GM12878 (cell line): ENCODE results near the gene ANKRD6.

ENCODE experiments used
- EP300 ChIP-seq, 2 experiments: fragments of 150-350 bp in 1 of 2; IDR thresholded peaks; 2 replicates each; pipeline ENCODE4 v1.6.1; 2011 to 2012; ENCODE audit warnings: low read depth in 2 of 2, low read length in 2 of 2, borderline replicate concordance in 1 of 2, improper control_type of control experiment in 1 of 2, inconsistent platforms in 1 of 2; ENCODE audit not compliant: control insufficient read depth in 1 of 2
- ESRRA ChIP-seq: IDR thresholded peaks from 2 replicates; pipeline ENCODE4 v1.6.1; 2012; ENCODE audit warnings: mild to moderate bottlenecking, low read length, improper control_type of control experiment
- EZH2 ChIP-seq: IDR thresholded peaks from 2 replicates; pipeline ENCODE4 v1.6.1; 2012; ENCODE audit warnings: low read depth, mild to moderate bottlenecking, control low read depth, inconsistent platforms, low read length, borderline replicate concordance; ENCODE audit not compliant: control insufficient read depth
- NR2C2 ChIP-seq: IDR thresholded peaks from 2 replicates; pipeline ENCODE4 v1.6.1; 2011; ENCODE audit warnings: borderline replicate concordance, low read depth; ENCODE audit not compliant: control insufficient read depth, insufficient read length
- ZZZ3 ChIP-seq: IDR thresholded peaks from 2 replicates; pipeline ENCODE4 v1.6.1; 2011; ENCODE audit warnings: low read depth; ENCODE audit not compliant: control insufficient read depth, insufficient read length
- TF ChIP-seq, protein P1 (sequence below), 3 experiments: IDR thresholded peaks in 2 of 3; conservative IDR thresholded peaks in 1 of 3; 2 replicates each; pipeline ENCODE4 v1.5.1; 2011; ENCODE audit warnings: low read depth in 3 of 3, low read length in 3 of 3, mild to moderate bottlenecking in 3 of 3, control low read depth in 2 of 3, moderate library complexity in 2 of 3, inconsistent platforms in 1 of 3, mixed read lengths in 1 of 3; ENCODE audit not compliant: control insufficient read depth in 2 of 3, insufficient read depth in 1 of 3; ENCODE audit errors: extremely low read depth in 1 of 3
- TF ChIP-seq, protein P2 (sequence below): IDR thresholded peaks from 2 replicates; pipeline ENCODE4 v1.6.1; 2011; ENCODE audit warnings: mild to moderate bottlenecking, low read depth, low read length, moderate library complexity; ENCODE audit not compliant: insufficient replicate concordance

DNA sequence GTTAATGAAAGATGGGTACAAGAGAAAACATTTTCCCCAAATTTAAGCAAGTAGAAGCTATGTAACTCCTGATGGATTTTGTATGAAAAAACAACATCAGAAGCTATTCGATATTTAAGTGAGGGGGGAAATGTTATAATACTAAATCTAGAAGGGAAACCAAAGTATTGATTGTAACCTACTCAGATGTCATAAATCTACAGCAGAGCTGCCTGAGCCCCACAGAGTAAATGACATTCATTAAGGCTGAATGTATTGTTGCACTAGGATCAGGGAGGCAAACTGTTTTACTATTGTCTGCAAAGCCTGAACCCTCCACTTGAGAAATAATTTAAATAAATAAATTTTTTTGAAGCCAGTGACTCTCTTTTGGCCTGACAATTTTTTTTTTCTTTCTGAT lies 19.3 kb downstream of the ANKRD6 start:
- TF ChIP-seq EZH2, result no peak
- TF ChIP-seq, protein P1, sequence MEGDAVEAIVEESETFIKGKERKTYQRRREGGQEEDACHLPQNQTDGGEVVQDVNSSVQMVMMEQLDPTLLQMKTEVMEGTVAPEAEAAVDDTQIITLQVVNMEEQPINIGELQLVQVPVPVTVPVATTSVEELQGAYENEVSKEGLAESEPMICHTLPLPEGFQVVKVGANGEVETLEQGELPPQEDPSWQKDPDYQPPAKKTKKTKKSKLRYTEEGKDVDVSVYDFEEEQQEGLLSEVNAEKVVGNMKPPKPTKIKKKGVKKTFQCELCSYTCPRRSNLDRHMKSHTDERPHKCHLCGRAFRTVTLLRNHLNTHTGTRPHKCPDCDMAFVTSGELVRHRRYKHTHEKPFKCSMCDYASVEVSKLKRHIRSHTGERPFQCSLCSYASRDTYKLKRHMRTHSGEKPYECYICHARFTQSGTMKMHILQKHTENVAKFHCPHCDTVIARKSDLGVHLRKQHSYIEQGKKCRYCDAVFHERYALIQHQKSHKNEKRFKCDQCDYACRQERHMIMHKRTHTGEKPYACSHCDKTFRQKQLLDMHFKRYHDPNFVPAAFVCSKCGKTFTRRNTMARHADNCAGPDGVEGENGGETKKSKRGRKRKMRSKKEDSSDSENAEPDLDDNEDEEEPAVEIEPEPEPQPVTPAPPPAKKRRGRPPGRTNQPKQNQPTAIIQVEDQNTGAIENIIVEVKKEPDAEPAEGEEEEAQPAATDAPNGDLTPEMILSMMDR (IDR thresholded peaks at IDR 0.05 in 2 of 3, conservative IDR thresholded peaks at IDR 0.05 in 1 of 3; ENCODE audit: control insufficient read depth in 2 of 3, extremely low read depth in 1 of 3, insufficient read depth in 1 of 3, low read depth in 3 of 3, low read length in 3 of 3), result no peak
- TF ChIP-seq, protein P2, sequence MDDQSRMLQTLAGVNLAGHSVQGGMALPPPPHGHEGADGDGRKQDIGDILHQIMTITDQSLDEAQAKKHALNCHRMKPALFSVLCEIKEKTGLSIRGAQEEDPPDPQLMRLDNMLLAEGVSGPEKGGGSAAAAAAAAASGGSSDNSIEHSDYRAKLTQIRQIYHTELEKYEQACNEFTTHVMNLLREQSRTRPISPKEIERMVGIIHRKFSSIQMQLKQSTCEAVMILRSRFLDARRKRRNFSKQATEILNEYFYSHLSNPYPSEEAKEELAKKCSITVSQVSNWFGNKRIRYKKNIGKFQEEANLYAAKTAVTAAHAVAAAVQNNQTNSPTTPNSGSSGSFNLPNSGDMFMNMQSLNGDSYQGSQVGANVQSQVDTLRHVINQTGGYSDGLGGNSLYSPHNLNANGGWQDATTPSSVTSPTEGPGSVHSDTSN, result no peak
- no peak for TF ChIP-seq ZZZ3
- no peak for TF ChIP-seq EP300 (IDR thresholded peaks at IDR 0.05; ENCODE audit: borderline replicate concordance in 1 of 2, control insufficient read depth in 1 of 2, low read depth in 2 of 2, low read length in 2 of 2)
- no peak for TF ChIP-seq ESRRA
- TF ChIP-seq NR2C2, result no peak
